Fibroblast of skin of right quadriceps (primary cell): Measurements from ENCODE around the gene TRAPPC1.
A peak's percentile ranks its signal among the peaks of the same experiment; 100 is the strongest.

ENCODE experiments used
- DNase-seq: peaks from one replicate; pipeline ENCODE4 v3.0.0-alpha.2; 2013

The TRAPPC1 gene

DNA sequence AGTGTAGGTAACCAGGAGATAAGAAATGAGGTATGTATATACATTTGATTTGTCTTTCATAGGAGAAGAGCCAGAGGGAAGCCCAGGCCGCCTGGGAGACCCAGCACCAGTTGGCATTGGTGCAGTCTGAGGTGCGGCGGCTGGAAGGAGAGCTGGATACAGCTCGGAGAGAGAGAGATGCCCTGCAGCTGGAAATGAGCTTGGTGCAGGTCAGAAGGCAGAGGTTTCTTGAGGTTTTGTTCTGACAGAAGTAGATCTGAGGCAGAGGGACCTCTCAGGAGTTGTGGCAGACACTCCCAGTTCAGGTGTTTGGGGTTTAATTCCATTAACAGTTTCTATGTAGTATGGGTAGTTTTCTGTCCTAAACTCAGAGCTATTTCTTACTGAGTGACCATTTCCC lies 8.3 kb upstream of the TRAPPC1 start:
- DNase-seq: no peak

DNA sequence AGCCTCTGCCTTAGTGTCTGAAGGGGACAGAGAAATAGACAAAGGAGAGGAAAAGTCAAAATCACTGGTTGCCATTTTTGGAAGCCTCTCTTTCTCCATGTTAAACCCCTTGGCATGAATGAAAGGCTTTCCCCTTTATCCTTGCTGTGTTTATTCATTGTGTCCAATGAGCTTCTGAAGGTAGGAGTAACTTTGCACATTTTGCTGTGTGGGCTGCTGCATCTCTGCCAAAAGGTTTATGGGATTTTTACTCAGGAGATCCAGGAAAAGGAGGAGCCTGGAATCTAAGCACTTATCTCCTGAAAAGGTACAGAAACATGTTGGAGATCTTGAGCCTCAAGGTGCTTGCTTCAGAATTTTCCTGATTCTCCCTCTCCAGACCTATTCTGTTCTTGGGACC lies 4.1 kb upstream of the TRAPPC1 start:
- DNase-seq: no peak

DNA sequence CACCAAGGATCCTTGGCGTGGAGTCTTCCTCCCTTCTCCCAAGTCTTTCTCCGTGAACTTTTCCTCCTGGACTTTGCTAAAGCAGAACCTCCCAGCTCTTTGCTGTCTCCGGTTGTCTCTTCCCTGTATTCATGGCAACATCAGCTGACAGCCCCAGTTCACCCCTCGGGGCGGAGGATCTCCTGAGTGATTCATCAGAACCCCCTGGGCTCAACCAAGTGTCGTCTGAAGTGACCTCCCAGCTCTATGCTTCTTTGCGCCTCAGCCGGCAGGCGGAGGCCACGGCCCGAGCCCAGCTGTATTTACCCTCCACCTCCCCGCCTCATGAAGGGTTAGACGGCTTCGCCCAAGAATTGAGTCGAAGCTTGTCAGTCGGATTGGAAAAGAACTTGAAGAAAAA lies 1.2 kb upstream of the TRAPPC1 start:
- peak; percentile 59 for DNase-seq

- DNase-seq: no peak
Measured at GRCh38 chr17:7932483-7932891, 741 bp upstream of the TRAPPC1 start.

- DNase-seq: no peak
Measured at GRCh38 chr17:7930841-7931631, 710 bp downstream of the TRAPPC1 start.

DNA sequence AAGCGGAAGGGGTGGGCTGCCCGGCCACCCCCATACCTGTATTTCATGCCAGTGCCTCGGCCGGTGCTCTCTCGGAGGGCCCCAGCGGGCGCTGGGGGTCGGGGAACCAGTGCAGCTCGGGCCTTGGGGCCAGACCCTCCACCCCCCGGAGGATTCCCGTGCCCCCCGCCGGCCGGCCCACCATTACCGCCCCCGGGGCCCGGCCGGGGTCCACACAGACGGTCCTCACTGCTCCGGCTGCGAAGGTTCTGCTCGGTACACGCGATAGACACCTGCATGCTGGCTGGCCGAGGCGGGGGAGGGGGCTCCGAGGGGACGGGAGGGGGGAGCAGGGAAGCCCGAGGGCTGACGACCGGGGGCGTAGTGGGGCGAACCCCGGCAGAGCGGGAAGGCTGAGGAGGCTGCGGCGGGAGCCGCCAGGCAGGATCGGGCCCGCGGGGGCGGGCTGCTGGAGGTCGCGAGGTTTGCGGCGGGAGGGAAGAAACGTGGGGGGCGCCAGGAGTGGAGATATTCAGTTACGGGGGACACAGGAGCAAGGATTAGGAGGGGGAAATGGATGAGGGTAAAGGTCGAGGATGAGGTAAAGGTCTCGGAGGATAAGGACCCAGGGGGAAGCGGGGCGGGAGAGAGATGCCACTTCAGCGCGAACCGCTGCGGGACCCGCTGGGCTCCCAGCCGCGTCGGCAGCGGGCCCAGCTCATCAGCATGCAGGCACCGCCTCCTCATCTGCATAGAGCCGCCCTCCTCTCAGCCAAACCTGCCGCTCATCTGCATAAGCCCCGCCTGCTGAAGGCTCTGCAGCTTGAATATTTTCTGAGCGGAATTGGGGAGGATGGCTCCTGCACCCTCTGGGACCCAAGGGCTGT lies 2.4 kb downstream of the TRAPPC1 start, which contains the start of gene KCNAB3:
TSS of gene KCNAB3 (minus strand) at position 699 of the 866 bp plus-strand sequence. CDS start at position 278, 421 bp downstream.
- peak; percentile 71 for DNase-seq

DNA sequence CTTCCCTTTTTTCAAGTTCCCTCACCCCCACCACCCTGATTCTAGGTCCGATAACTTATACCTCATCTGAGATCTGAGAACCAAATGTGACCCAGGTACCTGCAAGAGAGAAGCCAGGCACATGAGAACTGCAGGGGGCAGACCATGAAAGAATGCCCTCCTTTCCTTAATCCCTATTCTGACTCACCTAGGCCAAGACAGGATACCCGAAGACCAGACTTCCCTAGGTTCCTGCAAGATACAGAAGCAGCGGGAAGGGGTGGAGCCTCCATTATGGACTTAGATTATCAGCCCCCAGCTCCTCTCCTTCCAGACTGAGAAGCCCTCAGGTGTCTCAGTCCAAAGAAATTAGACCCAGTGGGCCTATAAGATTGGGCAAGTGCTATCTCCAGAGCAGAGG lies 4.2 kb downstream of the TRAPPC1 start:
- no peak for DNase-seq

DNA sequence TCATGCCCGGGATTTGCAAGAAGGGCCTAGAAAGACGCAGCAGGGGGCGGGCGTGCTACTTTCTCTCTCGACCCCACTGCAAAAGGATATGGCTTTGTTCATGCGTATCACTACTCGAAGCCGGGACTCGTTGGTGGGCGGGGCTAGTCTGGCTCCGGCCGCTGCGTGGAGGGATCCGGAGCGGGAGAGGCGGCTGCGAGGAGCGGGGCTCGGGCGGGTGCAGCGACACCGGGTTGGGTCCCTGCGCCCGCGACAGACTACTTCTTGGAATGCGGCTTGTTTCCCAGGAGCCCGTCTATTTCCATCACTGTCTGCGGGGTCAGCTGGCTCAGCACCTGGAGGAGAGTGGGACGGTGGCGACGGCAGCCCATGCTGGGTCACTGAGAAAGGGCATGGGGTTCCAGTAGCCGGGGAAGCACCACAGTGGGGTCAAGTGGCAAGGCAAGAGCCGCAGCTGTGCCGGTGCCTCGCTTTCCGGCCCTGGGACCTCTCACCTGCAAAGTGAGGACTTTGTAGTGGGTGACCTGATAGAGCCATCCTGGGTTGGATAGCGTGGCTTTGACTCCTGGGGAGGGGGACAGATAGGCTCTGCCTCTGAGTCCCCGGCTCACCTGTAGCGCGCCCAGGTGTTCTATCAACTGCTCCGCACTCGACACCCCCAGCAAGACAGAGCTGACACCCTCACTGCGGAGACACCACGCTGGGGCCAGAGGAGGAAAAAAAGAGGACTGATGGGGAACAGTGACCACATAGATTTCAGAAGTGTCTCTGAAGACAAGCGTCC lies 8.7 kb downstream of the TRAPPC1 start:
- DNase-seq: peak; percentile 85

- no peak for DNase-seq
Measured at GRCh38 chr17:7922269-7922844, 9.4 kb downstream of the TRAPPC1 start.

DNA sequence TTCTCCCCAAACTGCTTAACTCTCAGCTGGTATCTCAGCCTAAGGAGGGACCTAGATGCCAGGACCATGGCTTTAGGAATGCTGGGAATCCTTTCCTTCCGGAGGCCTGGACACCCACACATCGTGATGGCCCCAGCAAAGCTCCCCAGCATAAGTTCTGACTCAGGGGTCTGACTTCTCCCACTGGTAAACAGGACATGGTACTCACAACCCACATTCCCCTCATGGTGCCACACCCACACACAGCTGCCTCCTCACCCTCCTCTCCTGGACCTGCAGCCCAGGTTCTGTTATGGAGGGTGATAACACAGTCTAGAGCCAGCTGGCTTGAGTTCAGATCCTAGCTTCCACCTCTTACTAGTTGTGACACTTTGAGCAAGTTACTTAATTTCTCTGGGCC lies 14.9 kb downstream of the TRAPPC1 start:
- DNase-seq: peak; percentile 31

DNA sequence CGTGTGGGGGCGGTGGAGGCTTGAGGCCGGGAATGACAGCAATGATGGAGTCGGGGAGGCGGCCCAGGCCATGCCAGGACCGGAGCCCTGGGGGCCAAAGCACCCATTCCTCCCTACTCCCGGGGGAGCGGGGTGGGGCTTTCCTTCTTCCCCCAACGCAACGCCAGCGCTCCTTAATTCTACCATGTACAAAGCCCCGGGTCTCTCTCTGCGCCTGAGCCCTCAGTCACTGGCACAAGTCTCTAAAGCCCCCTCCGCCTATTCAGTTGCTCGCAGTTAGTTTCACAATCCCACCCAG lies 15.4 kb downstream of the TRAPPC1 start:
- DNase-seq: no peak

GRCh38 chr17:7915611-7916384 lies 15.9 kb downstream of the TRAPPC1 start, which contains the start of gene RNF227:
Gene RNF227 (minus strand): TSS chr17:7916289. CDS start chr17:7916195, 94 bp downstream.
- peak; percentile 98 for DNase-seq

DNA sequence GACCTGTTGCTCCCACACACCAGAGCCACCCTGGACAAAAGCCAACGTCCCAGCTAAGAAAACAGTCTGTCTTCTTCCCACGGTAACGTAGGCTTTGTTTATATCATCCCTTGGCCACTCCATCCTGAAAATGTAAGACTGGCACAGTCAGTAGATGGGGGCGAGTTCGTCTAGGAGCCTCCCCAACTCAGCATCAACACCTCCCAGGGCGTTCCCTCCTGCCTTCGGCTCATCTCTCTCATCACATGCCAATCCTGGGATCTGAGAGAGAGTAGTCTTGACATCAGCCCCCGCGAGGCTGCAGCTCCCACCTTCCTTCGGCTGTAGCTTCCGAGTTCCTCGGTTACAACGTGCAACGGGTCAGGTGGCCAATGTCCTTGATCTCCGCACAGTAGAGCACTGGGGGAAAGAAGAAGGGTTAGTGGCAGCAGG lies 16.6 kb downstream of the TRAPPC1 start:
- no peak for DNase-seq

DNA sequence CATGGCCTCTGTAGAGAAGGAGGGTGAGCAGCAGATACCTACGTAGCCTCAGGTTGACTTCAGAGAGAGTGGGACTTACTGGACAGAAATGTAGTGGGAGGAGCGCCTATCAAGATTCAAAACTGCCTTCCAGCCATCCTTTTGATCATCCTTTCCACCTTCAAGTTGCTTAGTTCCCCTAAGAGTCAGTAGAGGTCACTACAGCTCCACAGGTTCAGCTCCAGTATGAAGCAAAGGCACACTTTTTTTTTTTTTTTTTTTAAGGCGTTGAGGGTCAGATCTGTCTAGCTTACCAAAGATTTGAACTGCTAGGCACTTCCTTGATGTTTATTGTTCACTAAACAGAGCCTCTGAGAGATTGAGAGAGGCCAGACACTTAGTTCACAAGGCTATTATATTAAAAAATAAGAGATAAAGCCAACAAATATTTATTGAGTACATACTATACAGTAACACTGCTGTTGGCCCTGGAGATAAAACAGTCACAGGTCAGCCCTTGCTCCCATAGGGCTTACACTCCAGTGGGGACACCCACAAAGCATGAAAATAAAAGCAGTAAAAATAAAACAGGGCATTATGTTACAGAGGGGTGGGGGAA lies 18.7 kb downstream of the TRAPPC1 start:
- peak; percentile 72 for DNase-seq

GRCh38 chr17:7911116-7911515 lies 20.6 kb downstream of the TRAPPC1 start:
- no peak for DNase-seq

DNA sequence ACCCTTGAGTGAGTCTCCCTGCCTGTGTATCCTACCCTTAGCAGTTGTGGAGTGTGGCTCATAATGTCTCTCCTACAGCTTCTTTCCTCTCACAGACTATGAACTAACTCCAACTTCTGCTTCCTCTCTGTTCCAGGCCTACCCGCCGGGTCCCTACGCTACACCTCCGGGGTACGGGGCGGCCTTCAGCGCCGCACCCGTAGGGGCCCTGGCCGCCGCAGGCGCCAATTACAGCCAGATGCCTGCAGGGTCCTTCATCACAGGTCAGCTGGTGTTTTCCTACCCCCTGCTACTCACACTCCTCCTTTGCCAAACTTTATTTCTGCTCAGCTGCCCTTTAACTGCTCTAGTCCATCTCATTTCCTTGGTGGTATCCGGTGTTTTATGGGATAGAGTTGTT lies 21.0 kb downstream of the TRAPPC1 start:
- no peak for DNase-seq

GRCh38 chr17:7910281-7910680 lies 21.5 kb downstream of the TRAPPC1 start:
- no peak for DNase-seq

DNA sequence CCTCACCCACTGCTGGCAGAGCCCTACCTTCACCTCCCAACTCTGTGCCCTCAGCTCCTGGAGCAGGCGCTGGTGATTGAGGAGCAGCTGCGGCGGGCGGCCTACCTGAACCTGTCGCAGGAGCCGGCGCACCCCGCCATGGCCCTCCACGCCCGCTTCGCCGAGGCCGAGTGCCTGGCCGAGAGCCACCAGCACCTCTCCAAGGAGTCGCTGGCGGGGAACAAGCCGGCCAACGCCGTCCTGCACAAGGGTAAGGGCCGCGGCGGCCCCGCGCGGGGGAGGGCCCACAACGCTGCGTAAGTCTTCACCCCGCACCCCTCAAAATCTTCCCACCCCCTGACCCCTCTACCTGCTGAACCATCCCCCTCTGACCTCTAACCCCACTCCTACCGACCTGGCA lies 22.7 kb downstream of the TRAPPC1 start:
- no peak for DNase-seq

- no peak for DNase-seq
Measured at GRCh38 chr17:7903154-7904103, 28.3 kb downstream of the TRAPPC1 start.

DNA sequence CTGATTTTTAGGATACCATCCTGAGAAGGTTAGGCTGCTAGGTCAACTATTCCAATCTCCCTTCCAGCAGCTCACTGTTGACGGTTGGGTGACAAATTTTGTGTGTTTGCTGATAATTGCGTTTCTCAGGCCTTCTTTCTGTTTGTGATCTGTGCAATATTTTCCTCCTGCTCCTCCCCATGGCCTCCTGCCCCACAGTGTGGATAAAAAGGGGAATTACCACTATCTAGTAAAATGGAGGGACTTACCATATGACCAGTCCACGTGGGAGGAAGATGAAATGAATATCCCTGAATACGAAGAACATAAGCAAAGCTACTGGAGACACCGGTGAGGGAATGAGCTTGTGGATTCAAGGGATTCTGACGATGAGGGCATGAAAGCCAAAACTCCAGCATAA lies 34.0 kb downstream of the TRAPPC1 start:
- DNase-seq: peak; percentile 54
